Stimulated activated CD4-positive, alpha-beta T cell treated with anti-CD3 and anti-CD28 coated beads, Interleukin-1b, Interleukin-23, amount 100 ng/mL, for 1 hour (primary cell): ENCODE results near the gene XIRP1.

Source experiments
- DNase-seq, 2 donors: peaks; one replicate each; pipeline ENCODE4 v3.0.0-alpha.2; 2020; ENCODE audit warnings: low read depth in 2 of 2

The XIRP1 gene

GRCh38 chr3:39144748-39145380 is 47.5 kb downstream of the XIRP1 start:
- DNase-seq: no peak

GRCh38 chr3:39144095-39144747 is 48.2 kb downstream of the XIRP1 start:
- DNase-seq: no peak

- DNase-seq: no peak
Observed at GRCh38 chr3:39143051-39143885, 49.1 kb downstream of the XIRP1 start.

GRCh38 chr3:39142067-39142466 is 50.3 kb downstream of the XIRP1 start:
- no peak for DNase-seq

- DNase-seq: no peak
Observed at GRCh38 chr3:39141171-39141995, 51.0 kb downstream of the XIRP1 start.

- no peak for DNase-seq
Observed at GRCh38 chr3:39140341-39140971, 51.9 kb downstream of the XIRP1 start.

GRCh38 chr3:39139442-39139841 is 53.0 kb downstream of the XIRP1 start:
- DNase-seq: no peak

- no peak for DNase-seq
Observed at GRCh38 chr3:39138804-39139415, 53.5 kb downstream of the XIRP1 start.

- DNase-seq: no peak
Observed at GRCh38 chr3:39137991-39138803, 54.2 kb downstream of the XIRP1 start.

GRCh38 chr3:39137435-39137936 is 54.9 kb downstream of the XIRP1 start:
- DNase-seq: no peak

GRCh38 chr3:39136533-39137434 is 55.6 kb downstream of the XIRP1 start:
- DNase-seq: no peak

GRCh38 chr3:39135170-39135805 is 57.1 kb downstream of the XIRP1 start:
- no peak for DNase-seq

- DNase-seq: no peak
Observed at GRCh38 chr3:39134305-39134704, 58.1 kb downstream of the XIRP1 start.

GRCh38 chr3:39133822-39134221 is 58.6 kb downstream of the XIRP1 start:
- no peak for DNase-seq
